Heart left ventricle (tissue), 16 donors: ENCODE measurements around the gene GRM1. TPM values are rescaled to one million over a fixed set of nuclear protein-coding genes. Genes with fewer than 3 reads are reported as not detected.

ENCODE experiments used
- ATAC-seq, 4 donors: fragments of 200-7000 bp; cut with Tn5 transposase; one replicate each; pipeline ENCODE4 v1.9.1; 2020 to 2022; ENCODE audit warnings: moderate library complexity in 4 of 4, mild to moderate bottlenecking in 3 of 4, moderate number of reproducible peaks in 1 of 4
- DNase-seq, 5 donors: peaks; one replicate each; pipeline ENCODE4 v3.0.0-alpha.2; 2020
- H3K27ac ChIP-seq, 12 donors: fragments of 200-600 bp; sonication (generic) in 4 of 12; one replicate each; pipeline versions ENCODE4 v1.5.0 to v1.8.0; 2016 to 2022; ENCODE audit warnings: mild to moderate bottlenecking in 2 of 12
- H3K27me3 ChIP-seq, 9 donors: fragments of 200-600 bp; sonication (generic) in 2 of 9; one replicate each; pipeline versions ENCODE4 v1.5.1 to v1.8.0; 2016 to 2022; ENCODE audit warnings: mild to moderate bottlenecking in 3 of 9
- H3K36me3 ChIP-seq, 9 donors: fragments of 200-600 bp; sonication (generic) in 2 of 9; one replicate each; pipeline versions ENCODE4 v1.5.0 to v1.8.0; 2018 to 2022; ENCODE audit warnings: mild to moderate bottlenecking in 2 of 9
- H3K4me1 ChIP-seq, 12 donors: fragments of 200-600 bp; sonication (generic) in 4 of 12; one replicate each; pipeline versions ENCODE4 v1.5.0 to v1.8.0; 2016 to 2022; ENCODE audit warnings: mild to moderate bottlenecking in 3 of 12
- H3K4me3 ChIP-seq, 12 donors: fragments of 200-600 bp; sonication (generic) in 4 of 12; one replicate each; pipeline versions ENCODE4 v1.5.0 to v1.8.0; 2017 to 2022; ENCODE audit warnings: mild to moderate bottlenecking in 9 of 12, moderate library complexity in 4 of 12
- H3K9me3 ChIP-seq, 12 donors: fragments of 200-600 bp; sonication (generic) in 4 of 12; one replicate each; pipeline versions ENCODE4 v1.5.0 to v1.8.0; 2016 to 2022; ENCODE audit warnings: mild to moderate bottlenecking in 1 of 12
- POLR2A ChIP-seq, 2 donors: fragments of 450-650 bp; IDR thresholded peaks; one replicate each; pipeline ENCODE4 v1.6.1; 2017; ENCODE audit warnings: antibody characterized with exemption in 2 of 2, mild to moderate bottlenecking in 2 of 2, moderate library complexity in 2 of 2
- WGBS, 4 donors: extraction: QIAGEN DNeasy Blood & Tissue Kit in 2 of 4; methylation state at CpG; one replicate each; pipeline versions ENCODE4 v1.1.5 to v1.1.7; 2013 to 2018; 5-methylcytosine and 5-hydroxymethylcytosine counted together
- intact Hi-C, 10 donors: fragments of 100-400 bp; cut with DNase I; formaldehyde crosslinking; loops; one replicate each; pipeline versions ENCODE4 v1.11.1 to v1.14.2; 2022
- polyA plus RNA-seq, 2 donors: library from polyadenylated mRNA; stranded (reverse); fragments of 200-250 nt; gene quantifications; one replicate each; pipeline ENCODE4 v1.2.3, GENCODE V29; 2013
- total RNA-seq, 9 donors: library from RNA; depleted of rRNA in 2 of 9; stranded (reverse); fragments of >200 nt in 2 of 9; fragmentation: NEBNext Ultra II Directional in 3 of 9; extraction: Animal tissue kit (Norgen Biotek cat#: 25700) in 3 of 9; gene quantifications; one replicate each; pipeline versions ENCODE4 v1.1.0 to v1.2.4, GENCODE V29; 2016 to 2023
- TF ChIP-seq, protein P1 (sequence below), 12 donors: fragments of 200-600 bp; sonication (generic) in 4 of 12; IDR thresholded peaks; one replicate each; pipeline versions ENCODE4 v1.5.0 to v1.8.0; 2018 to 2022; ENCODE audit warnings: antibody characterized with exemption in 12 of 12, mild to moderate bottlenecking in 5 of 12
- donor health status: ischemic (EF 13 %, LVEDD 7.1; RV severe dilation, severe dysfunction).
- donor health status: healthy with polysubstance abuse.
- donor health status: DM: no; HTN: yes; CAD: no.
- donor health status: DM: no; HTN: no; CAD: no.
- donor health status: ischemic (EF 25% LVEDD 6.9; RV normal size, moderate dysfunction).
- donor health status: ischemic (EF 25% LVEDD 5.7; RV mildly dilated, moderate dysfunction).
- donor health status: healthy.
- donor health status: DM: yes; HTN: yes; CAD: no.
- donor health status: ischemic (EF 35%, LVEDD 5.7; RV mildly dilated, moderate dysfunction).
- donor health status: nonischemic (EF 11% LVEDD 7.7; RV severe dilation, severe dysfunction).
- donor health status: DM: yes; HTN: yes; CAD: no.
- donor health status: PGD.
- donor health status: ischemic (EF 29% LVEDD 5.4; RV normal size, mild dysfunction).
- donor health status: nonischemic (EF 23%, LVEDD 6.1; RV moderate dilation, normal function).

GRM1 gene
- total and polyA plus RNA-seq, 11 donors = 0.62 to 6.9 (median 4.7) TPM

DNA sequence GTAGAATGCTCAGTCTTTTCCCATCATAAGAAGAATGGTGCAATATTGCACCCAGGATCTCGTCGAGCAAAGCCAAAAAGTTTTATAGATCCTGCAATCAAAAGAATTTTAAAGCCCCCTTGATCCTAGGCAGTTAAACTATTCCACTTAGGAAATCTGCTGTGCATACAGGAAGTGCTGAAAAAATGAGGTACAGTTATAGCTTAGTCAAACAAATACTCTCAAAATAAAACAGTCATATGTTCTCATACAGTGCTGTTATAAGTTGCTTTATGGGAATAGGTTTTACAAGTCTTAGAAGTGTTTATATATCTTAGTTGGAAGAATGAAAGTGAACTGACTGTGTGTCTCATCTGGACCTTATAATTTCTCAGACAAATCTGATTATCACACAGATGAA is 282.2 kb downstream of the GRM1 start:
- ATAC-seq (no peak), DNase-seq (no peak)
- peaks cover 0 to 5% (median 0%) of the 10 kb centered on the region in 12 donors for H3K4me1 ChIP-seq
- 76 to 91% (median 86%) methylated on average over 2 of the region's 2 CpGs for WGBS, 4 donors
- H3K4me3 ChIP-seq = no peak overlapping the region
- H3K27me3 ChIP-seq = no peaks in the 10 kb centered on the region
- intact Hi-C loops = no loop called here
- no peak overlapping the region for H3K27ac ChIP-seq
- H3K9me3 ChIP-seq = no peaks in the 10 kb centered on the region
- no peaks in the 10 kb centered on the region for H3K36me3 ChIP-seq
- TF ChIP-seq, protein P1, sequence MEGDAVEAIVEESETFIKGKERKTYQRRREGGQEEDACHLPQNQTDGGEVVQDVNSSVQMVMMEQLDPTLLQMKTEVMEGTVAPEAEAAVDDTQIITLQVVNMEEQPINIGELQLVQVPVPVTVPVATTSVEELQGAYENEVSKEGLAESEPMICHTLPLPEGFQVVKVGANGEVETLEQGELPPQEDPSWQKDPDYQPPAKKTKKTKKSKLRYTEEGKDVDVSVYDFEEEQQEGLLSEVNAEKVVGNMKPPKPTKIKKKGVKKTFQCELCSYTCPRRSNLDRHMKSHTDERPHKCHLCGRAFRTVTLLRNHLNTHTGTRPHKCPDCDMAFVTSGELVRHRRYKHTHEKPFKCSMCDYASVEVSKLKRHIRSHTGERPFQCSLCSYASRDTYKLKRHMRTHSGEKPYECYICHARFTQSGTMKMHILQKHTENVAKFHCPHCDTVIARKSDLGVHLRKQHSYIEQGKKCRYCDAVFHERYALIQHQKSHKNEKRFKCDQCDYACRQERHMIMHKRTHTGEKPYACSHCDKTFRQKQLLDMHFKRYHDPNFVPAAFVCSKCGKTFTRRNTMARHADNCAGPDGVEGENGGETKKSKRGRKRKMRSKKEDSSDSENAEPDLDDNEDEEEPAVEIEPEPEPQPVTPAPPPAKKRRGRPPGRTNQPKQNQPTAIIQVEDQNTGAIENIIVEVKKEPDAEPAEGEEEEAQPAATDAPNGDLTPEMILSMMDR (IDR thresholded peaks at IDR 0.05) = no peak
- no peak for TF ChIP-seq POLR2A (IDR thresholded peaks at IDR 0.05)

DNA sequence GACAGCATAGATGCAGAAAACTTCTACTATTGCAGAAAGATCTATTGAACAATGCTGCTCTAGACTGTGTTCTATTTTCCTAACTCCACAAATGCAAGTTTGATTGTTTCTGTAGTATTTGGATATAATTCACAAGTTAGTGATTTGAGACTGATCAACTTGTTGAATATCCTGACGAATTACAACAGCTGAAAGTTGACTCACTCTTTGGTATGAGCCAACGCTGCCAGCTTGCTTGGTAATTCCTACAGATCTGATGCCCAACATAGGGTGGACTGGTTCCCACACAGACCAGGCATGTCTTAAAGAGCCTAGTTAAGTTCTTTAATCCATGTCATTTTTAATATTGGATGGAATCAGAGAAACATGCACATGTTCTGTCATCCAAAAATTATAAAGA is 283.7 kb downstream of the GRM1 start:
- TF ChIP-seq POLR2A (IDR thresholded peaks at IDR 0.05) = no peak
- TF ChIP-seq, protein P1 (IDR thresholded peaks at IDR 0.05) = no peak
- ATAC-seq = no peak
- H3K9me3 ChIP-seq = no peaks in the 10 kb centered on the region
- no peaks in the 10 kb centered on the region for H3K36me3 ChIP-seq
- intact Hi-C loops = no loop called here
- H3K4me3 ChIP-seq = no peak overlapping the region
- H3K27ac ChIP-seq = no peak overlapping the region
- H3K4me1 ChIP-seq = peaks cover 0 to 5% (median 0%) of the 10 kb centered on the region in 12 donors
- no peak for DNase-seq
- H3K27me3 ChIP-seq = no peaks in the 10 kb centered on the region
- 74 to 89% (median 85%) methylated on average over 2 of the region's 2 CpGs for WGBS, 4 donors

DNA sequence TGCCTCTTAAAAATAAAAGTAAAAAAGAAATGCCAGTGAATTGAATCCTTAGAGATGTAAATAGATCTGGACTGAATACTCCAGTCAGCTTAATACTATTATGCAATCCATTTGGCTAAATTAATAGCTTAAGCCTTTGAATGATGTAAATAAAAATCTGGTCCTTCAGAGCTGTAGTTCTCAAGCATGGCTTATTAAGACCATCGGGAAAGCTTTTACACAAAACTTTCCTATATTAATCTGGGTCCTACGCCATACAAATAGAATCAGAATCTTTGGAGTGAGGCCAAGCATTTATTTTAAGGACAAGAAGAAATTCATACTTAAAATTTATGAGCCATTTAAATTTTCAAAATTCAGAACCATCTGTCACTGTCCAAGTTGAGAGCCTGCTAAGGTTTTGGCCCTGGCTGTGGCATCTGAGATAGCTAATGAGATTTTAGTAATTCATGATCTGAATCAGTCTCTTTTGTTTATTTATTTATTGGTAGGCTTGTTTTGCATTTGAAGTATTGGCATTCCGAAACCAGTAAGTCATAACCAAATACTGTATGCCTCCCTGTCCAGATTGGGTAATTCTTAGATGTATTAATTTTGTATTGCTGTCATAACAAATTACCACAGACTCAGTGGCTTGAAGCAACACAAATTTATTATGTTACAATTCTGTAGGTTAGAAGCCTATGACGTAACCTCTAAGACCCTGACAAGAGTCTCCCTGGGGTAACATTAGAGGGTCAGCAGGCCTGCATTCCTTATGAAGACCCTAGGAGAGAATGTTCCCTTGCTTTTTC is 286.7 kb downstream of the GRM1 start:
- no peak overlapping the region for H3K4me3 ChIP-seq
- no peak for TF ChIP-seq POLR2A (IDR thresholded peaks at IDR 0.05)
- TF ChIP-seq, protein P1 (IDR thresholded peaks at IDR 0.05) = no peak
- H3K36me3 ChIP-seq = no peaks in the 10 kb centered on the region
- 77 to 85% (median 80%) methylated on average over 4 of the region's 4 CpGs for WGBS, 4 donors
- peaks cover 0 to 8% (median 0%) of the 10 kb centered on the region in 12 donors for H3K9me3 ChIP-seq
- no peak for ATAC-seq
- H3K27ac ChIP-seq = no peak overlapping the region
- DNase-seq = no peak
- no peaks in the 10 kb centered on the region for H3K4me1 ChIP-seq
- intact Hi-C loops = no loop called here
- no peaks in the 10 kb centered on the region for H3K27me3 ChIP-seq

DNA sequence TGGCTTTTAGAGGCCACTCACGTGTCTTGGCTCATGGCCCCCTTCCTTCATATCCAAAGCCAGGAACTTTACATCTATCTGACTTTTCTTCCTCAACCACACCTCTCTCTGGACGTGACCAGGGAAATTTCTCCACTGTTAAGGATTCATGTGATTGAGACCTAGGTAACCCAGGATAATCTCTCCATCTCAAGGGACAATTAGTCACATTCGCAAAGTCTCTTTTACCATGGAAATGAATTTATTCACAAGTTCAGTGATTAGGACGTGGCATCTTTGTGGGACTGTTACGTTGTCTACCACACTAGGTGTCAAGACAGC is 287.3 kb downstream of the GRM1 start:
- H3K4me3 ChIP-seq = no peak overlapping the region
- DNase-seq (no peak), ATAC-seq (no peak)
- no peaks in the 10 kb centered on the region for H3K27me3 ChIP-seq
- WGBS, 4 donors = 75 to 81% (median 79%) methylated on average over 5 of the region's 5 CpGs
- H3K36me3 ChIP-seq = no peaks in the 10 kb centered on the region
- intact Hi-C loops = no loop called here
- no peaks in the 10 kb centered on the region for H3K4me1 ChIP-seq
- peaks cover 0 to 8% (median 0%) of the 10 kb centered on the region in 12 donors for H3K9me3 ChIP-seq
- no peak for TF ChIP-seq POLR2A (IDR thresholded peaks at IDR 0.05)
- TF ChIP-seq, protein P1 (IDR thresholded peaks at IDR 0.05) = no peak
- H3K27ac ChIP-seq = no peak overlapping the region
